ENCODE data around the gene ZNF157.
"Not testable (repeated sequence)": the region's sequence is repeated elsewhere in the genome, so short reads cannot be mapped to it uniquely, and the experiment has no call there.

ZNF157 gene

GRCh38 chrX:47370278-47370677 is at the start of gene ZNF157:
Gene ZNF157, plus strand, starts transcription at chrX:47370578. Its CDS starts 91 bp downstream, at chrX:47370669.
- DNase-seq (ENCODE audit: low spot score), result no peak

DNA sequence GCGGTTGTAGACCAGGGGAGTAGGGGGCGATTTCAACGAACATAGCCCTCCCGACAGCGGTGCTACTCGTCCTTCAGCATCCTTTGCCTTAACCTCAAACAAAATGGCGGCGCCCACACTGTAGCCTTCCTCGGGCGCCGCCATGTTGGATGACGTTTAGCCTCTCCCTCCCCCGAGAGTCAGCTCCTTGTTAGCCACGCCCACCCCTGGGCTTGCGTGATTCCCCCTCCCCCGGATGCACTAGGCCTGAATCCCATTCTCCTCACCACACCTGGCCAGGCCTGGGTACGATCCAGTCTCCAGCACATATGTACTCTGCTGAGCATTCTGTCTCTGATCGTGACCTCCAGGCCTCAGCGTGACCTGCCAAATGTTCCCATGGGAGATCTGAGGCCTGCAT is 49.0 kb upstream of the ZNF157 start:
- no peak for DNase-seq (ENCODE audit: low spot score)

DNA sequence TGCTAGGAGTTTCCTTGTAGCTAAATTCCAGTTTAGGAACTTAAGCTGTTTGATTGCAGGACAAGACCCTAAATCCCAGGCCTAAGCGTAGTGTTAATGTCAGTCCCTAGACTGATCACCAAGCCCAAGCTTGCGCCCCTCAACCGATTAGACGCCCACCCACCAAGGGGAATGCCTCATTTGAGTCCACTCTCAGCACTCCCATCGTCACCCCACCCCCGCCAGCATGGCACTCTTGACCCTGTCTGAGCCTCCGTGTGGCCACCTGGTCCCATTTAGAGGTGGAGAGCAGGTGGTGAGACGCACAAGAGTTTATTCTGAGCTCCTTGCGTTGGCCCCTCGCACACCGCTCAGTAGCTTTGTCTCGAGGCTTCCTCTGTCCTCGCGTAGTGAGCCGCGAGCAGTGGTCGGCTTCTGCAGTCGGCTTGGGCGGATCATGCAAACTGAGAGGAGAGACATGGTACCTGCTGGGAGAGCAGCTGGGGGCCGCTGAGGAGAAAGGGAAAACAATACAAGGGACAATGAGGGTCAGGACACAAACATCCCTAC is 48.5 kb upstream of the ZNF157 start:
- no peak for DNase-seq (ENCODE audit: low spot score)

- DNase-seq (ENCODE audit: low spot score), result no peak
These were observed 42.5 kb upstream of the ZNF157 start for GRCh38 chrX:47327902-47328301.

GRCh38 chrX:47332729-47333128 is 37.6 kb upstream of the ZNF157 start:
- DNase-seq (ENCODE audit: low spot score), result not testable (repeated sequence)

DNA sequence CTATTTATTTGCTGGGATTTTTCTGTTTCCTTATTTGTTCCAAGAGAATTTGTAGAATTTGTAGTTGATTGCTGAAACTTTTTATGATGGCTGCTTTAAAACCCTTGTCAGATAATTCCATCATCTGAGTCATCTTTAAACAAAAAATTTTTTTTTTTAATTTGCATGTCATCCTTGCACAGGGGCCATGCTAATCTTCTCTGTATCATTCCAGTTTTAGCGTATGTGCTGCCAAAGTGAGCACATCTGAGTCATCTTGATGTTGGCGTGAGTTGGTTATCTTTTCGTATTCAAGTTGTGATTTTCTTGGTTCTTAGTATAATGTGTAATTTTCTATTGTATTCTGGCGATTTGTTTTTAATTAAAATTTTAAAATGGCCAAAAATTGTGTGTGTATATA is 18.7 kb upstream of the ZNF157 start:
- DNase-seq (ENCODE audit: low spot score), result no peak

DNA sequence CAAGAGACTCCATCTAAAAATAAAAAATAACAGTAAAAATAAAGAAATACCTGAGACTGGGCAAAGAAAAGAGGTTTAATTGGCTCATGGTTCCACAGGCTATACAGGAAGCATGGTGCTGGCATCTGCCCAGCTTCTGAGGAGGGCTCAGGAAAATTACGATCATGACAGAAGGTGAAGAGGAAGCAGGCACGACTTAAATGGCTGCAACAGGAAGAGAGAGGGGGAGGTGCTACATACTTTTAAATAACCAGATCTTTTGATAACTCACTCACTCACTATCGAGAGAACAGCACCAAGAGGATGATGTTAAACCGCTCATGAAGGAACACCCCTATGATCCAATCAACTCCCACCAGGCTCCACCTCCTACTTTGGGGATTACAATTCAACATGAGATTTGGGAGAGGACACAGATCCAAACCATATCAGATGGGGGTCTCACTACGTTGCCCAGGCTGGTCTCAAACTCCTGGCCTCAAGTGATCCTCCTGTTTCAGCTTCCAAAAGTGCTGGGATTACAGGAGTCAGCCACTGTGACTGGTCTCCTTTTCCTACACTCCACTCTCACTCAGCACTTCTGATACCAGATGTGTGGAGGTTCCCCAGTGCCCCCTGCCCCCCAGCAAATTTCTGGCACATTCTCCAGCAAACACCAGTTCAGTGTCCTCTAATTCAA is 11.9 kb upstream of the ZNF157 start:
- no peak for DNase-seq (ENCODE audit: low spot score)

DNA sequence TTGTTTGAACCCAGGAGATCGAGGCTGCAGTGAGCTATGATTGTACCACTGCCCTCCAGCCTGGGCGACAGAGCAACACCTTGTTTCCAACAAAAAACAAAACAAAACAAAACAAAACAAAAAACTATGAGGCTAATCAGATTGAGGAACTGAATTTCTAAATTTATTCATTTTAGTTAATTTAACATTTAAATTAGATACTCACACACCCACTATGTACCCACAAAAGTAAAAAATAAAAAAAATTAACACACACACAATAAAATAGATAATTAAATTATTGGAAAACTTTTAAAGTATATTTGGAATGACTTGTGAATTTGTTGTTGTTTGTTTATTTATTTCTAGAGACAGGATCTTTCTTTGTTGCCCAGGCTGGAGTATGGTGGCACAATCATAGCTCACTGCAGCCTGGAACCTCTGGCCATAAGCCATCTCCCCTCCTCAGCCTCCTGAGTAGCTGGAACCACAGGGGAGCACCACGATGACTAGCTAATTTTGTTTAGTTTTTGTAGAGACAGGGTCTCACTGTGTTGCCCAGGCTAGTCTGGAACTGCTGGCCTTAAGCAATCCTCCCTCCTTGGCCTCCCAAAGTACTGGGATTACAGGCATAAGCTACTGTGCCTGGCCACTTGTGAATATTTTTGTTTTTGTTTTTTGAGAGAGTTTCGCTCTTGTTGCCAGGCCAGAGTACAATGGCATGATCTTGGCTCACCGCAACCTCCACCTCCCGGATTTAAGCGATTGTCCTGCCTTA is 9.8 kb upstream of the ZNF157 start:
- no peak for DNase-seq (ENCODE audit: low spot score)

- no peak for DNase-seq (ENCODE audit: low spot score)
These were observed 8.6 kb upstream of the ZNF157 start for GRCh38 chrX:47361538-47362511.

DNA sequence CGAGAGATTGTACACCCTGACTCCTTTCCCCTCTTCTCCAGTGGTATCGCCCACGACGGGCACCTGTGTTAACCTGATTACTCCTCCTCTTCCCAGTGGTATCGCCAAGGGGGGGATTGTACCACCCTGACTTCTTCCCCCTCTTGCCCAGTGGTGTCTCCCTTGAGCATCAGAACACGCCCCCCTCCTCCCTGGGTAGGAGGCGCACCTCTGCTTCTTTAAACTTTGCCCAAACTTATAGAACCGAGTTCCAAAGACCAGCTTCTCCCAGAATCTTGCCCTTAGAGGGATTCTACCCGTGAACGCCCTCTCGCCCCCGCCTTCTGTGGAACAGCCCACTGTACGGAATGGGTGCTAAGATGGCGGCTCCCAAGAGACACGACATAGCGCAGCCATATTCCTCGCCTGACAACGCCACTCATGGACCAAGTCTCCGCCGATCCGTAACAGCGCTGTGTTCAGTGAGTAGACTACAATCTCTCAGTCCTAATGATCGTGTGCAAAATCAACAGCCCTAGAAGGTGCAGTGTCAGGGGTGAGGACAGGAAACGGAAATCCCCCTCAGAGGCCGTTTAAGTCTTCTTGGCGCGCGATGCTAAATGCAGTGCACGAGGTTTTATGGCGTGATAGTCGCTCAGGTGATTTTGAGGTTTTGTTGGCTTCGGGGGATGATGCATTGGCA is 4.2 kb upstream of the ZNF157 start:
- DNase-seq (ENCODE audit: low spot score), result no peak

DNA sequence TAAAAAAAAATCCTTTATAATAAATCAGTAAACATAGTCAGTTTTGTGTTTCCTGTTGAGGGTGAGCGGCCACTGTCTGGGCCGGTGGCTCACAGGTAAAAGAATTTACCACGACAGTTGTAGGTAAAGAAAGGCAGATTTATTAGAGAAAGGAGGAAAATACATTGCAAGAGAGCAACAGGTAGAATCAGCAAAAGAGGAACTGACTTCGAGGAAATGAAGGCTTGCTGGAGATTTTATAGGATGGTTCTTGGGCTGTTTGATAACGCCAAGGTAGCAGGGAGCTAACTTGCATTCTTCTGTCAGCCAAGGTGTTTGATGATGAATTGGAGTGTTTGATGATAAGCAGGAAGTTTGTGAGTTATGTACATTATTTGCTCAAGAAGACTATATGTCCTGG is 2.8 kb downstream of the ZNF157 start:
- no peak for DNase-seq (ENCODE audit: low spot score)

DNA sequence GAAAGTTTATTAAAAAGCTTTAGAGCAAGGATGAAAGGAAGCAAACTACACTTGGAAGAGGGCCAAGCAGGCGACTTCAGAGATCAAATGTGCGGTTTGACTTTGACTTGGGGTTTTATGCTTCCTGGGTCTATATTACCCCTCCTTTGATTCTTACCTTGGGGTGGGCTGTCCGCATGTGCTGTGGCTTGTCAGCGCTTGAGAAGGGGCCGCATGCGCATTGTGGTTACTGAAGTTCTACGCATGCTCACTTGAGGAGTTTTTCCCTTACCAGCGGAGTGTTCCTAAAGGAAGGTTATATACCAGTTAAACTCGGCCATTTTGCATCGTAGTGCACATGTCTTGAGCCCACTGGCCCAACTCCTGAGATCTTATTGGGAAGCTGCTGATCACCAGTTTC is 9.9 kb downstream of the ZNF157 start:
- DNase-seq (ENCODE audit: low spot score), result no peak

DNA sequence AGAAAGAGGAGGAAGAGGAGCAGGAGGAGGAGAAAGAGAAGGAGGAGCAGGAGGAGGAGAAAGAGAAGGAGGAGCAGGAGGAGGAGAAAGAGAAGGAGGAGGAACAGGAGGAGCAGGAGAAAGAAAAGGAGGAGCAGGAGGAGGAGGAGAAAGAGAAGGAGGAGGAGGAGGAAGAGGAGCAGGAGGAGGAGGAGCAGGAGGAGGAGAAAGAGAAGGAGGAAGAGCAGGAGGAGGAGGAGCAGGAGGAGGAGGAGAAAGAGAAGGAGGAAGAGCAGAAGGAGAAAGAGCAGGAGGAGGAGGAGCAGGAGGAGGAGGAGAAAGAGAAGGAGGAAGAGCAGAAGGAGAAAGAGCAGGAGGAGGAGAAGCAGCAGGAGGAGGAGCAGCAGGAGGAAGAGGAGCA is 10.5 kb downstream of the ZNF157 start:
- DNase-seq (ENCODE audit: low spot score), result not testable (repeated sequence)

DNA sequence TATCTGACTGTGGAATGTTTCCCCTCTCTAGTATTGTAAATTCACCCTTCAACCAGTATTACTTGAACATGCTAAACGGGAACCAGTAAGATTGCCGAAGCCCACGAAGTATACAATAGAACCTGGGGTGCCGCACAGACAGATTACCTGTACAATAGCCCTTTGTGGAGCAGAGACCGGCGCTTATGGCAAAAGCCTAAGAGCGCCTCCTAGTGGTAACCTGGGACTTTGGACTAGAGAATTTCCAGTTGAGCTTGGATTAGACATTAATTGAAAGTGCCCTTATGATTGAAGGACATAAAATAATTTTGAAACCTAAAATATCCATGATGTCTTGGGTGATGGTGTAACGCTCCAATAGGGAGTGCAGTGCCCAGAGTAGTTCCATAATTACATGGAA is 14.1 kb downstream of the ZNF157 start:
- DNase-seq (ENCODE audit: low spot score), result peak; percentile 39

- DNase-seq (ENCODE audit: low spot score), result no peak
These were observed 20.4 kb downstream of the ZNF157 start for GRCh38 chrX:47390780-47391179.

- no peak for DNase-seq (ENCODE audit: low spot score)
These were observed 42.8 kb downstream of the ZNF157 start for GRCh38 chrX:47413179-47413594.

- DNase-seq (ENCODE audit: low spot score), result no peak
These were observed 49.9 kb downstream of the ZNF157 start for GRCh38 chrX:47420265-47420664.

DNA sequence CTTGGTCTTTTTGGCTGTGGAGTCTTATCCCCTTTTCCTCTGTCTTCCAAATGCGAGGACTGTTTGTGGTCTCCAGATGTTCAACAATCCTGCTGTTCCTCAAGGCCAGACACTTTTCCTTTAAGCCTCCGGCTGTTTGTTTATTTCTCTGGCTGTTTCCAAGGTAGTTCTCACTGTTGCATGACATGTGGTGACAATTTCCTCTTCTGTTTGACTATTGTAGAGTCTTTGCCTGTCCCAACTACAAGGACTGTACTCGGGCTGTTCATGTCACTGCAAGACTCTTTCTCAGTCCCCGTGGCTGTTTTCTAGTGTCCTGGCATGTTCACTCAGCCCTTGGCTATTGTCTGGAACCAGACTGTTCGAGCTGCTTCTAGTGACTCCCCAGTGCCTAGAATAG is 50.6 kb downstream of the ZNF157 start:
- no peak for DNase-seq (ENCODE audit: low spot score)

- no peak for DNase-seq (ENCODE audit: low spot score)
These were observed 52.1 kb downstream of the ZNF157 start for GRCh38 chrX:47422444-47422843.

- no peak for DNase-seq (ENCODE audit: low spot score)
These were observed 60.5 kb downstream of the ZNF157 start for GRCh38 chrX:47430925-47431324.

- DNase-seq (ENCODE audit: low spot score), result no peak
These were observed 76.1 kb downstream of the ZNF157 start for GRCh38 chrX:47446431-47446830.

GRCh38 chrX:47446971-47447370 is 76.6 kb downstream of the ZNF157 start:
- DNase-seq (ENCODE audit: low spot score), result no peak
